ENCODE results near the gene SULF2. TPM values are rescaled to one million over a fixed set of nuclear protein-coding genes. Genes with fewer than 3 reads are reported as not detected.
"Not testable (repeated sequence)": the region's sequence is repeated elsewhere in the genome, so short reads cannot be mapped to it uniquely, and the experiment has no call there.

The SULF2 gene
- total RNA-seq, 1 experiment from 2014 or later = 13.0 TPM

- TF ChIP-seq ZNF274 (IDR thresholded peaks at IDR 0.05; ENCODE audit: low read depth, low read length) (no peak), SRF (IDR thresholded peaks at IDR 0.05; ENCODE audit: low read depth) (no peak), ELF1 (IDR thresholded peaks at IDR 0.05; ENCODE audit: borderline replicate concordance, low read depth) (no peak), POLR2A (IDR thresholded peaks at IDR 0.05; ENCODE audit: borderline replicate concordance, extremely low read depth, insufficient read depth, insufficient read length) (no peak), TCF7L2 (IDR thresholded peaks at IDR 0.05; ENCODE audit: borderline replicate concordance, extremely low read depth, insufficient read depth, insufficient read length) (no peak), ZFX (IDR thresholded peaks at IDR 0.05) (no peak), CBX3 (IDR thresholded peaks at IDR 0.05; ENCODE audit: low read depth) (no peak), ZBTB33 (IDR thresholded peaks at IDR 0.05; ENCODE audit: extremely low read depth, insufficient replicate concordance, low read length) (no peak)
- TF ChIP-seq, protein P1, sequence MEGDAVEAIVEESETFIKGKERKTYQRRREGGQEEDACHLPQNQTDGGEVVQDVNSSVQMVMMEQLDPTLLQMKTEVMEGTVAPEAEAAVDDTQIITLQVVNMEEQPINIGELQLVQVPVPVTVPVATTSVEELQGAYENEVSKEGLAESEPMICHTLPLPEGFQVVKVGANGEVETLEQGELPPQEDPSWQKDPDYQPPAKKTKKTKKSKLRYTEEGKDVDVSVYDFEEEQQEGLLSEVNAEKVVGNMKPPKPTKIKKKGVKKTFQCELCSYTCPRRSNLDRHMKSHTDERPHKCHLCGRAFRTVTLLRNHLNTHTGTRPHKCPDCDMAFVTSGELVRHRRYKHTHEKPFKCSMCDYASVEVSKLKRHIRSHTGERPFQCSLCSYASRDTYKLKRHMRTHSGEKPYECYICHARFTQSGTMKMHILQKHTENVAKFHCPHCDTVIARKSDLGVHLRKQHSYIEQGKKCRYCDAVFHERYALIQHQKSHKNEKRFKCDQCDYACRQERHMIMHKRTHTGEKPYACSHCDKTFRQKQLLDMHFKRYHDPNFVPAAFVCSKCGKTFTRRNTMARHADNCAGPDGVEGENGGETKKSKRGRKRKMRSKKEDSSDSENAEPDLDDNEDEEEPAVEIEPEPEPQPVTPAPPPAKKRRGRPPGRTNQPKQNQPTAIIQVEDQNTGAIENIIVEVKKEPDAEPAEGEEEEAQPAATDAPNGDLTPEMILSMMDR (IDR thresholded peaks at IDR 0.05 in 2 of 3, conservative IDR thresholded peaks at IDR 0.05 in 1 of 3; ENCODE audit: borderline replicate concordance in 1 of 3, insufficient read depth in 1 of 3, low read depth in 2 of 3, low read length in 2 of 3) = no peak
Observed at GRCh38 chr20:47825011-47825762, 39.9 kb upstream of the SULF2 start (continued).

DNA sequence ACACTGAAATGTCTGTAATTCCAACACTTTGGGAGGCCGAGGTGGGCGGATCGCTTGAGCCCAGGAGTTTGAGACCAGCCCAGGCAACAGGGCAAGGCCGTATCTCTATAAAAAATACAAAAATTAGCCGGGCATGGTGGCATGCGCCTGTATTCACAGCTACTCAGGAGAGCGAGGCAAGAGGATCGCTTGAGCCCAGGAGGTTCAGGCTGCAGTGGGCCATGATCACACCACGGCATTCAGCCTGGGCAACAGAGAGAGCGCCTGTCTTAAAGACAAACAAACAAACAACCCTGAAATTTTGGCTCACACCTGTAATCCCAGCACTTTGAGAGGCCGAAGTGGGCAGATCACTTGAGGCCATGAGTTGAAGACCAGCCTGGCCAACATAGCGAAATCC lies 38.7 kb upstream of the SULF2 start:
- H3K4me2 ChIP-seq (ENCODE audit: low read length); intact Hi-C loops (cut with micrococcal nuclease); CTCF ChIA-PET; H2AFZ ChIP-seq (ENCODE audit: low read depth, low read length, poor library complexity, severe bottlenecking); RAD21 ChIA-PET (ENCODE audit: low non-redundant PET in 1 of 2, low total read pairs in 2 of 2, uncharacterized antibody in 2 of 2, unreplicated experiment in 2 of 2); H3K27me3 ChIP-seq (ENCODE audit: insufficient read depth, low read length); H4K20me1 ChIP-seq (ENCODE audit: insufficient read depth); ATAC-seq; H3K9ac ChIP-seq (ENCODE audit: low read length); H3K36me3 ChIP-seq (ENCODE audit: control insufficient read depth in 1 of 2, insufficient read depth in 2 of 2, low read length in 2 of 2); POLR2A ChIA-PET; H3K9me2 ChIP-seq (ENCODE audit: insufficient read depth); H3K79me2 ChIP-seq (ENCODE audit: insufficient read depth, low read length); DNase-seq (ENCODE audit: low read depth, low spot score); H3K27ac ChIP-seq (ENCODE audit: low read depth, low read length); BruUV-seq (replicated peaks); H3K9me3 ChIP-seq (ENCODE audit: control insufficient read depth in 1 of 2, insufficient read depth in 1 of 2, low read depth in 1 of 2, low read length in 2 of 2); H3K4me3 ChIP-seq (replicated peaks in 1 of 2; ENCODE audit: low read depth in 1 of 2, low read length in 2 of 2): not testable (repeated sequence)
- peaks cover 5 to 13% of the 10 kb centered on the region in 2 experiments; a peak in 3 of 4 replicates for H3K4me1 ChIP-seq (ENCODE audit: control insufficient read depth in 1 of 2, insufficient read depth in 2 of 2, low read length in 2 of 2)
